ENCODE data around the gene MYLK4. TPM values are rescaled to one million over a fixed set of nuclear protein-coding genes. Genes with fewer than 3 reads are reported as not detected.

MYLK4 gene
- total RNA-seq, 6 experiments from 2014 or later = 0.10 to 0.21 (median 0.12) TPM

- H3K4me1 Mint-ChIP-seq (ENCODE audit: low read depth) = peaks cover 13% of the 10 kb centered on the region
- TF ChIP-seq CTCF (IDR thresholded peaks at IDR 0.05) = no peak
- peaks cover 6% of the 10 kb centered on the region; the same call in 1 of the 2 replicates for H3K36me3 Mint-ChIP-seq (ENCODE audit: low read depth)
- no peaks in the 10 kb centered on the region; the same call in 1 of the 2 replicates for H3K9me3 Mint-ChIP-seq
- H3K4me3 Mint-ChIP-seq = no peak overlapping the region
- peaks cover 11% of the 10 kb centered on the region for H3K27me3 Mint-ChIP-seq (ENCODE audit: insufficient read depth)
- DNase-seq = no peak
- no peak overlapping the region for H3K27ac Mint-ChIP-seq
Measured at GRCh38 chr6:2656460-2657079, 94.2 kb downstream of the MYLK4 start.

GRCh38 chr6:2655844-2656433 lies 94.8 kb downstream of the MYLK4 start:
- no peak overlapping the region for H3K4me3 Mint-ChIP-seq
- no peak for TF ChIP-seq CTCF (IDR thresholded peaks at IDR 0.05)
- peaks cover 13% of the 10 kb centered on the region for H3K4me1 Mint-ChIP-seq (ENCODE audit: low read depth)
- H3K27ac Mint-ChIP-seq = no peak overlapping the region
- DNase-seq = no peak
- no peaks in the 10 kb centered on the region; the same call in 1 of the 2 replicates for H3K9me3 Mint-ChIP-seq
- H3K27me3 Mint-ChIP-seq (ENCODE audit: insufficient read depth) = peaks cover 11% of the 10 kb centered on the region
- peaks cover 6% of the 10 kb centered on the region; the same call in 1 of the 2 replicates for H3K36me3 Mint-ChIP-seq (ENCODE audit: low read depth)

DNA sequence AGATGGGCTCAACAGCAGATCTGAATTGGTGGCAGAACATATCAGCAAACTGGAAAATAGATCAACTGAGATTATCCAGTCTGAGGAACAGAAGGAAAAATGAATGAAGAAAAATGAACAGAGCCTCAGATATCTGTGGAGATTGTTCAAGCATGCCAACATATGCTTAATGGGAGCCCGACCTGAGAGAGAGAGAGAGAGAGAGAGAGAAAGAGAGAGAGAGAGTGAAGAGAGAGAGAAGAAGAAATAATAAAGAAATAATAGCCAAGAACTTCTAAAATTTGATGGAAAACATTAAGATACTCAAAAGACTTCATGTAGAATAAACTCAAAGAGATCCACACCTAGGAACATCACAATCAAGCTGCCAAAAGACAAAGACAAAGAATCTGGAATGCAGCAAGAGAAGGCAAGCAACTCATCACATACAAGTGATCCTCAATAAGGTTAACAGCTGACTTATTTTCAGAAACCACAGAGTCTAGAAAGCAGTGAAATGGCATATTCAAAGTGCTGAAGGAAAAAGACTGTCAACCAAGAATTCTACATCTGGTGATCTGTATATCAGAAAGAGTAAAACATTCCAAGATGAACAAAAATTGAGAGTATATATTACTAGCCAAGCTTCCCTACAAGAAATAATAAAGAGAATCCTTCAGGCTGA lies 97.2 kb downstream of the MYLK4 start:
- Mint-ChIP-seq H3K27me3 (ENCODE audit: insufficient read depth) (peaks cover 15% of the 10 kb centered on the region), H3K4me1 (ENCODE audit: low read depth) (peaks cover 2% of the 10 kb centered on the region; the same call in 1 of the 2 replicates), H3K27ac (no peak overlapping the region), H3K4me3 (no peak overlapping the region), H3K9me3 (no peaks in the 10 kb centered on the region; the same call in 1 of the 2 replicates), H3K36me3 (ENCODE audit: low read depth) (peaks cover 6% of the 10 kb centered on the region; the same call in 1 of the 2 replicates)
- no peak for TF ChIP-seq CTCF (IDR thresholded peaks at IDR 0.05)
- no peak for DNase-seq

DNA sequence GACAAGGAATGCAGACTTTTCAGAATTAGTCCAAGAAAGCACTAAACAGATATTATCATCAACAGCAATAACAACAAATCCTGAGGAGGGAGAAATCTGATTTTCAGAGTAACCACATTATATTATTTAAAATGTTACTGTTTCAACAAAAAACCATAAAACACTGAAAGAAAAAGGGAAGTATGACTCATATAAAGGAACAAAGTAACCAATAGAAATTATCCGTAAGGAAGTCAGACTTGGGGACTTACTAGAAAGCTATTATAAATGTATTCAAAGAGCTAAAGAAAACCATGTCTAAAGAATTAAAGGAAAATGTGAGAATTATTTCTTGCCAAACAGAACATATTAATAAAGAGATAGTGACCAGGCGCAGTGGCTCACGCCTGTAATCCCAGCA lies 98.1 kb downstream of the MYLK4 start:
- H3K36me3 Mint-ChIP-seq (ENCODE audit: low read depth) = peaks cover 6% of the 10 kb centered on the region; the same call in 1 of the 2 replicates
- no peaks in the 10 kb centered on the region; the same call in 1 of the 2 replicates for H3K9me3 Mint-ChIP-seq
- no peak overlapping the region for H3K4me3 Mint-ChIP-seq
- no peak for TF ChIP-seq CTCF (IDR thresholded peaks at IDR 0.05)
- peaks cover 15% of the 10 kb centered on the region for H3K27me3 Mint-ChIP-seq (ENCODE audit: insufficient read depth)
- no peak overlapping the region for H3K27ac Mint-ChIP-seq
- no peak for DNase-seq
- no peaks in the 10 kb centered on the region for H3K4me1 Mint-ChIP-seq (ENCODE audit: low read depth)

GRCh38 chr6:2651961-2652360 lies 98.8 kb downstream of the MYLK4 start:
- H3K4me1 Mint-ChIP-seq (ENCODE audit: low read depth) = no peaks in the 10 kb centered on the region
- peaks cover 6% of the 10 kb centered on the region; the same call in 1 of the 2 replicates for H3K36me3 Mint-ChIP-seq (ENCODE audit: low read depth)
- DNase-seq = no peak
- H3K27ac Mint-ChIP-seq = no peak overlapping the region
- H3K4me3 Mint-ChIP-seq = no peak overlapping the region
- TF ChIP-seq CTCF (IDR thresholded peaks at IDR 0.05) = no peak
- peaks cover 15% of the 10 kb centered on the region for H3K27me3 Mint-ChIP-seq (ENCODE audit: insufficient read depth)
- no peaks in the 10 kb centered on the region; the same call in 1 of the 2 replicates for H3K9me3 Mint-ChIP-seq
